Measurements from ENCODE around the gene ANKRD27. TPM values are rescaled to one million over a fixed set of nuclear protein-coding genes. Genes with fewer than 3 reads are reported as not detected.
"Not testable (repeated sequence)": the region's sequence is repeated elsewhere in the genome, so short reads cannot be mapped to it uniquely, and the experiment has no call there.

Gene ANKRD27
- 19.6 TPM for total RNA-seq

- peak; percentile 100 for DNase-seq
Measured at GRCh38 chr19:32674931-32675719, at the start of gene ANKRD27. ANKRD27 (minus strand) TSS chr19:32675180; CDS start chr19:32659015, 16,165 bp downstream.

DNA sequence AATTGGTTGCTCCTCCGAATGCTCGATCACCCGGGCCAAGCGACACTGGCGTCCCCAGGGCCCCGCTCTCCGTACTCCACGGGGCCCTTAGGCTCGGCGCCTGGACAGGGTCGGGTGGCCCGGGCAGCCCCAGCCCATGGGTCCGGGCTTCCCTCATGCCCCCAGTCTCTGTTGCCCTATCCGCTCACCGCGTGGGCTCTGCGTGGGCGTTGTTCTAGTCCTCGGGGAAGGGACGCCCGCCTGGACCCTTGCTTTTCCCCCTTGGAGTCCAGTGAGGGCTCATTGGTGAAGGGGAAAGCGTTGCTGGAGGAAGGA lies 45.9 kb upstream of the ANKRD27 start:
- no peak for DNase-seq

DNA sequence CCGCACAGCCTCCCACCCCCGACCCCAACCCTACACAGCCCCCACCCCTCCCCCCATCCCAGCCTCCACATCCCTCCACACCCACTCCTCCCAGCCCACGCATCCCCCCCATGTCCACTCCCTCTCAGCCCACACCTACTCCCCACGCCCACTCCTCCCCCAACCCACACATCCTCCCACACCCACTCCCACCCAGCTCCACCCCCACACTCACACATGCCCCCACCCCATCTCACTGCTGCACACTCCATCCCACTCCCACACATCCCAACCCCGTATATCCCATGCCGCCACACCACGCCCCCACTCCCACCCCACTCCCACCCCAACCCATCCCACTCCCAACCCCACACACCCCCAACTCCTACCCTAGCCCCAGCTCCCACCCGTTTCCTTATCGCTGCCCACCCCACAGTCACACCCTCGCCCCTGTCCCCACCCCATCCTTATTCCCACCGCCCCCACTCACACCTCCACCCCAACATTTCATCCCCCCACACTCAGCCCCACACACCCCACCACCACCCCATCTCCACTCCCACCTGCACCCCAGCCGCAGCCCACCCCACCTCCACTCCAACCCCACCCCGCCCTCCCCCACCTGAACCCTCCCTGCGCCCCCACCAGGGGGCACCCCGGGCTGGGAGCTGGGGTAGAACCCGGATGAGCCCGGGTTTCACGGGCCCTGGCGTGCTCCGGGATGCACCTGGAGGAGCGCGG lies 45.4 kb upstream of the ANKRD27 start:
- no peak for DNase-seq

DNA sequence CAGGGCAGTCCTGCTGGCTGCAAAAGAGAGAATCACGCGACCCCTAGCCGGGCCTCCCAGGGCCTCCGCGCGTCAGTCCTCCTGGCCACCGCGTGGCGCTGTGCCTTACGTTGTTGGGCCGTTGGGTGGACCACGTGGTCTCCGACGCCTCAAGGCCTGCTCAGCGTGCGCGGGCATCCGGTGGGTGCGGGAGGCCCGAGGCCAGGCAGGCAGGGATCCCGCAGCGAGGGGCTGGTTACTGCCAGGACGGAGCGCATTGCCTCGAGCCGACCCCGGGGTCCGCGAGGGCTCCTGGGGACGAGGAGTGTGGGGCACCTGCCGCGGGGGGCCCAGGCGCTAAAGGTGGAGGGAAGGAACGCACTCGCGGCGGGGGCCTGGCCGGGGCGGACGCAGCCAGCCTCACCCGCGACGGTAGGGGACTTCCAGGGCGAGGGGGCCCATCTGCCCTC lies 44.7 kb upstream of the ANKRD27 start, which contains the start of gene TDRD12:
TDRD12 (plus strand) TSS at position 157 of the 449 bp plus-strand sequence. CDS start 306 bp downstream, outside the sequence.
- no peak for DNase-seq

- no peak for DNase-seq
Measured at GRCh38 chr19:32718286-32718685, 43.3 kb upstream of the ANKRD27 start.

GRCh38 chr19:32717496-32717895 lies 42.5 kb upstream of the ANKRD27 start:
- no peak for DNase-seq

GRCh38 chr19:32716203-32716602 lies 41.2 kb upstream of the ANKRD27 start:
- DNase-seq, result not testable (repeated sequence)

DNA sequence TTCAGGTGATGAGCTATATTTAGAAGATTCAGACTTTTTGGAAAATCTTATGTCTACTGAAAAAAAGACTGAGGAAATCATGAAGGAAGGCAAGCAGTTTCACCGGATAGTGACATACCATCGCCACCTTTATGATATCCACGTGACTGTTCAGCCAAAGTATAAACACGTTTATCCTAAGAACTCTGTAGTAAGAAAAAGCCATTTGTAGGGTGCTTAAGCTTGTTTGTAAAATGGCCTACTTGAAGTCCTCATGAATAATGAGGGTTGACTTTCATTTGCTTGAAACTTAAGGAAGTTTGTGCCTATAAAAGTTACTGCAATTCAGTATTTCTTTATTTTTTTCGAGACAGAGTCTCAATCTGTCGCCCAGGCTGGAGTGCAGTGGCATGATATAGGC lies 36.8 kb upstream of the ANKRD27 start:
- DNase-seq, result no peak

GRCh38 chr19:32709032-32709431 lies 34.1 kb upstream of the ANKRD27 start:
- DNase-seq, result no peak

GRCh38 chr19:32708457-32708856 lies 33.5 kb upstream of the ANKRD27 start:
- DNase-seq, result no peak

DNA sequence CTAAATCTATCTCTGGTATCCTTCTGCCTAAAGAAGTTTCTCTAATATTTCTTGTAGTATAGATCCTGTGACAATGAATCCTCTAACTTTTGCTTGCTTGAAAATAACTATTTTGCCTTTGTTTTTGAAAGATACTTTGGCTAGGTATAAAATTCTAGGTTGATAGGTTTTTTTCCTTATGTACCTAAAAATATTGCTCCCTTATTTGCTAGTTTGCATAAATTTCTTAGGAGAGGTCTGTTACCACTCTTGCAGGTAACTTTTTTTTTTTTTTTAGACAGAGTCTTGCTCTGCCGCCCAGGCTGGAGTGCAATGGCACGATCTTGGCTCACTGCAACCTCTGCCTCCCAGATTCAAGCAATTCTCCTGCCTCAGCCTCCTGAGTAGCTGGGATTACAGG lies 29.0 kb upstream of the ANKRD27 start:
- not testable (repeated sequence) for DNase-seq

DNA sequence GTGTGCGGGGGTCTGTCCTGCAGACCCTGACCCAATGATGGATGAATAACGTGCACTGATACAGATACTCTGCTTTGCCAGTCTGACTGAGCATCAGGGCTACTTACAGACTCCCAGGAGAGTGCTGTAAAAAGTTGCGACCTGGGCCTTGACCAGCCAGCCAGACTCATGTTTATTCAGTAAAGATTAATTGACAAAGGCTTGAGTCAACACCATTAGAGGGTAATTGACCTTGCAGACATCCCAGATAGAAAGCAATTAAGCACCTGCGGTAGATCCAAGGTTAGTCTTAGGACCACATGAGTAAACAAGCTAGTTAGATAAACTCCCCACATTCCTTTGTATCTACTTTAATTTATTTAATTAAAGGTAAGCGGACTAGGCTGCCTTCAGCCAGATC lies 27.0 kb upstream of the ANKRD27 start:
- no peak for DNase-seq

- not testable (repeated sequence) for DNase-seq
Measured at GRCh38 chr19:32700129-32700528, 25.1 kb upstream of the ANKRD27 start.

GRCh38 chr19:32696771-32697170 lies 21.8 kb upstream of the ANKRD27 start:
- DNase-seq, result not testable (repeated sequence)

DNA sequence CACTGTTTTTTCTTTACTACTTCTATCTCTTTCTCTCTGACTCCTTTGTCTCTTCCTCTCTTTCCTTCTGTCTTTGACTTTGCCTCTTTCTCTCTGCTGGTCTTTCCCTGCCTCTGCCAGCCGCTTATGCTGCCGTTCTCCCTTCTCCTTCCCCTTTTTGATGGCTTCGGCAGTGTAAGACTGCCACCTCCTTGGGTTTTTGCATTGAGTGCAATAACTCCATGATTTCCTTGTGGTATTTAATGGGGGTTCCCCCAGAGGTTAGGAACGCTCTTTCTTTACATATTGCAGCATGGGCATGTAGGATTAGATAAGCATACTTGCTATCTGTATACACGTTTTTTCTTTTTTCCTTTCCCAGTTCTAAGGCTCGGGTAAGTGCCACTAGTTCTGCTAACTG lies 20.5 kb upstream of the ANKRD27 start:
- DNase-seq, result not testable (repeated sequence)

DNA sequence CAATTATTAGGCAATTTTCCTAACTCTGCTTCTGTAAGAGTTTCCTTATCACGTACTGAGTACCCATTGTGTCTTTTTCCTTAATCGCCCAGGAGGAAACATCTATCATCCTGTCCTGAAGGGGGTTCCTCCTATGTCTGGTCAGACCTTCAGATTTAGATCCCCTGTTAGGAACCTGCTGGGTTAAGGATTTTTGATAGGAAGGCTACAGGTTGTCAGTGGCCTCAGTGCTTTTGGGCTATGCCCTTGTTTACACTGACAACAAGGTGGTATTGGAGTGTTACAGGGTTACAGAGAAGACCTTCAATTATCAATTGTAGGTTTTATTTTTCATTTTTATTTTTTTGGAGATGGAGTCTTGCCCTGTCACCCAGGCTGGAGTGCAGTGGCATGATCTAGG lies 19.9 kb upstream of the ANKRD27 start:
- DNase-seq, result not testable (repeated sequence)

GRCh38 chr19:32694316-32694715 lies 19.3 kb upstream of the ANKRD27 start:
- not testable (repeated sequence) for DNase-seq

GRCh38 chr19:32693151-32694108 lies 18.4 kb upstream of the ANKRD27 start:
- DNase-seq, result not testable (repeated sequence)

DNA sequence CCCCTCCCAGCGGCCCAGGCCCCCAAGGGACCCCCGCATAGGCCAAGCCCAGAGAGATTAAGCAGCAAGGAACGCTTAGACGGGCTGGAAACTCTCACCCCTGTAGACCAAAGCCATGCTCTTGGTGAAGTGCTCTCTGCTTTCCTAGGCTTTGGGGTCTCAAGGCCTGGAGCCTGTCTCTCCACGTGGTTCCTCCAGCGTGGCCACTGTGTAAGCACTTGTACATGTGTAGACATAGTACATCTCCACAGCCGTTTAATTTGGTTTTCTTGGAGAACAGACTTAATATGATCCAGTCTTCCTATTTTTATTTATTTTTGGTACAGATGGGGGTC lies 17.7 kb upstream of the ANKRD27 start:
- DNase-seq, result no peak

DNA sequence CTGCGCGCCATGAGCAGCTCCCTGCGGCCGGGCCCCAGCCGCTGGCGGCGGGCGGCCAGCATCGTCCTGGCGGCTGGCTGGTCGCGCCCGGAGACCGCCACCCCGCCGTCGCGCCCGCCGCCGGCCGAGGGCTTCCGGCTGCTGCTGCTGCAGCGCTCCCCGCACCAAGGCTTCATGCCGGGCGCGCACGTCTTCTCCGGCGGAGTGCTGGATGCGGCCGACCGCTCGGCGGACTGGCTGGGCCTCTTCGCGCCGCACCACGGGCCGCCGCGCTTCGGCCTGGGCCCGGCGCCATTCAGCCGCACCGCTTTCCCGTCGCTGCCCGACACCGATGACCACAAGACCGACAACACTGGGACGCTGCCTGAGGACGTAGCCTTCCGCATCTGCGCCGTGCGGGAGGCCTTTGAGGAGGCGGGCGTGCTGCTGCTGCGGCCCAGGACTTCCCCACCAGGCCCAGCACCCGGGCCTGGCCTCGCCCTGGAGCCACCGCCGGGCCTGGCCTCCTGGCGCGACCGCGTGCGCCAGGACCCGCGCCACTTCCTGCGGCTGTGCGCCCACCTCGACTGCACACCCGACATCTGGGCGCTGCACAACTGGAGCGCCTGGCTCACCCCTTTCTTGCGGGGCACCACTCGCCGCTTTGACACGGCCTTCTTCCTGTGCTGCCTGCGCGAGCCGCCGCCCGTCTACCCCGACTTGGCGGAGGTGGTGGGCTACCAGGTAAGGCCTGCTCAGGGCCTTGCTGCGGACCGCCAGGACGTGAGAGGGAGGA lies 17.2 kb upstream of the ANKRD27 start:
- DNase-seq, result peak; percentile 76

DNA sequence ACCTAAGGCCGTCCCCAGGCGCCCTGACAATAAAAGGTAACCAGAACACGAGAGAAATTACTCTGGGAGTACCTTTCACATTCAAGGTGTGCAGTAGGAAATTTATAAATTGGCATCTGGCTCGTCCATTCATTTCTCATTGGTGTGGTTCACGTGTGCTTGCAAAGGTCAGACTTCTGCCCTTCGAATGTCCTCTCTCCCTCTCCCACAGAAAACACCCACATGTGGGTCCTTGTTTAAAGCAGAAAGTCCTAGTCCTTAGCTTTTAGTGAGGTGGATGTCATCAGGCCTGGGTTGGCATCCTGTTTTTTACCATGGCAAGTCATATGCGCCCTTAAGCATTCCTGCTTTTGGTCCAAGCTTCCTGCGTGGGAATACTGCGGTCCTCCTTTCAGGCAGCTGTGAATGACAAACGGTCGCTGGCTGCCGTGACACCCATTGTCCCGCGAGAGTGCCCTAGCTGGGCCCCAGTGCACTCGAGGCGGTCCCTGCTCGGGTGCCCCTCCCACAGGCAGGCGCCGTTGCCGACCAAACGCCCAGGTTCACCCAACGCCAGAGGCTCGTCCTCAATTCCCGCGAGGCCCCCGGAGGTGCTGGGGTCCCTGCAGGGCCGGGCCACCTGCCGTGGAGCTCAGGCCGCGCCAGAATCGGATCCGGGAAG lies 16.4 kb upstream of the ANKRD27 start, which contains the start of gene NUDT19:
NUDT19 (plus strand) TSS at position 531 of the 661 bp plus-strand sequence. CDS start 140 bp downstream, outside the sequence.
- peak; percentile 87 for DNase-seq

Measured in tongue (tissue), 2 donors.